Left lung (tissue), 10 donors: ENCODE data around the gene XCL2. TPM values are rescaled to one million over a fixed set of nuclear protein-coding genes. Genes with fewer than 3 reads are reported as not detected.
A peak's percentile ranks its signal among the peaks of the same experiment; 100 is the strongest.
"Not testable (repeated sequence)": the region's sequence is repeated elsewhere in the genome, so short reads cannot be mapped to it uniquely, and the experiment has no call there.

Source experiments
- ATAC-seq: fragments of 200-7000 bp; cut with Tn5 transposase; one replicate; pipeline ENCODE4 v1.9.1; 2020; ENCODE audit warnings: moderate library complexity
- DNase-seq, 4 donors: peaks; one replicate each; pipeline ENCODE4 v3.0.0-alpha.2; 2013 to 2020
- H3K27ac ChIP-seq, 2 donors: fragments of 200-600 bp; sonication (generic) in 1 of 2; one replicate each; pipeline versions ENCODE4 v1.5.0 to v1.8.0; 2020 to 2021
- H3K27me3 ChIP-seq, 2 donors: fragments of 200-600 bp; sonication (generic) in 1 of 2; one replicate each; pipeline versions ENCODE4 v1.5.0 to v1.8.0; 2020 to 2021
- H3K36me3 ChIP-seq, 2 donors: fragments of 200-600 bp; sonication (generic) in 1 of 2; one replicate each; pipeline versions ENCODE4 v1.5.0 to v1.8.0; 2020 to 2021
- H3K4me1 ChIP-seq, 2 donors: fragments of 200-600 bp; one replicate each; pipeline ENCODE4 v1.8.0; 2021
- H3K4me3 ChIP-seq, 2 donors: fragments of 200-600 bp; sonication (generic) in 1 of 2; one replicate each; pipeline versions ENCODE4 v1.5.0 to v1.8.0; 2020 to 2021; ENCODE audit warnings: mild to moderate bottlenecking in 1 of 2
- H3K9me3 ChIP-seq, 2 donors: fragments of 200-600 bp; sonication (generic) in 1 of 2; one replicate each; pipeline versions ENCODE4 v1.5.0 to v1.8.0; 2020 to 2021
- intact Hi-C, 2 donors: fragments of 100-400 bp; cut with DNase I; formaldehyde crosslinking; loops; one replicate each; pipeline versions ENCODE4 v1.11.2 to v1.14.2; 2022
- polyA plus RNA-seq, 6 donors: library from polyadenylated mRNA; unstranded; fragments of 120-200 nt; gene quantifications; one replicate each; pipeline ENCODE4 v1.2.1, GENCODE V29; 2013; ENCODE audit not compliant: insufficient read length in 6 of 6
- total RNA-seq, 2 donors: library from RNA; stranded (reverse); fragmentation: NEBNext Ultra II Directional; extraction: Animal tissue kit (Norgen Biotek cat#: 25700); gene quantifications; one replicate each; pipeline ENCODE4 v1.2.1, GENCODE V29; 2021
- TF ChIP-seq, protein P1 (sequence below), 2 donors: fragments of 200-600 bp; sonication (generic) in 1 of 2; IDR thresholded peaks; one replicate each; pipeline versions ENCODE4 v1.5.0 to v1.8.0; 2021; ENCODE audit warnings: antibody characterized with exemption in 2 of 2
- donor health status: DM: no; HTN: yes; CAD: no.
- donor health status: DM: no; HTN: no; CAD: no.

Gene XCL2
- total and polyA plus RNA-seq, 8 donors: 0.39 to 1.5 (median 0.89) TPM; not detected in 1

DNA sequence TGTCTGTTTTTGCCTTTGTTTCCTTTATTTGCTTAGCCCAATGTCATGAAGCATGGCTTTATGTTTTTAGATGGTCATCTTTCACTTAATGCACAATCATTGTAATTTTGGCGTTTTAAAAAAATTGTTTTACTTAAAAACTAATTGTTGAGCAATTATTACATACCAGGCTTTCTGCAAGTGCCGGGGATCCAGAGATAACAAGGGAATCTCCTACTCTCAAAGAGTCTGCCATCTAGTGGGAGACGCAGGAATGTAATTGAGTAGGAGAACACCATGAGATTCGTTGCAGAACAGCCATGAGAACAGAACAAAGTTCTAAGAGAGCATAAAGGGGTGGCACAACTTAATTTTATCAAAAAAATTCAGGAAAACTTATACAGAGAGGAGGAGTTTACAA is 30.4 kb upstream of the XCL2 start:
- not testable (repeated sequence) for H3K36me3 ChIP-seq, H3K9me3 ChIP-seq, H3K27ac ChIP-seq, H3K4me3 ChIP-seq, H3K27me3 ChIP-seq, H3K4me1 ChIP-seq
- DNase-seq (peak in 2 of 4 donors; percentile 1 to 6), ATAC-seq (peak; percentile 65)
- intact Hi-C loops: loop anchor here in 1 of 2 donors (10.0 kb wide), 1 partner anchor 229 kb away; no protein-coding TSS in a partner anchor
- TF ChIP-seq, protein P1, sequence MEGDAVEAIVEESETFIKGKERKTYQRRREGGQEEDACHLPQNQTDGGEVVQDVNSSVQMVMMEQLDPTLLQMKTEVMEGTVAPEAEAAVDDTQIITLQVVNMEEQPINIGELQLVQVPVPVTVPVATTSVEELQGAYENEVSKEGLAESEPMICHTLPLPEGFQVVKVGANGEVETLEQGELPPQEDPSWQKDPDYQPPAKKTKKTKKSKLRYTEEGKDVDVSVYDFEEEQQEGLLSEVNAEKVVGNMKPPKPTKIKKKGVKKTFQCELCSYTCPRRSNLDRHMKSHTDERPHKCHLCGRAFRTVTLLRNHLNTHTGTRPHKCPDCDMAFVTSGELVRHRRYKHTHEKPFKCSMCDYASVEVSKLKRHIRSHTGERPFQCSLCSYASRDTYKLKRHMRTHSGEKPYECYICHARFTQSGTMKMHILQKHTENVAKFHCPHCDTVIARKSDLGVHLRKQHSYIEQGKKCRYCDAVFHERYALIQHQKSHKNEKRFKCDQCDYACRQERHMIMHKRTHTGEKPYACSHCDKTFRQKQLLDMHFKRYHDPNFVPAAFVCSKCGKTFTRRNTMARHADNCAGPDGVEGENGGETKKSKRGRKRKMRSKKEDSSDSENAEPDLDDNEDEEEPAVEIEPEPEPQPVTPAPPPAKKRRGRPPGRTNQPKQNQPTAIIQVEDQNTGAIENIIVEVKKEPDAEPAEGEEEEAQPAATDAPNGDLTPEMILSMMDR (IDR thresholded peaks at IDR 0.05): peak in 1 of 2 donors; percentile 46

DNA sequence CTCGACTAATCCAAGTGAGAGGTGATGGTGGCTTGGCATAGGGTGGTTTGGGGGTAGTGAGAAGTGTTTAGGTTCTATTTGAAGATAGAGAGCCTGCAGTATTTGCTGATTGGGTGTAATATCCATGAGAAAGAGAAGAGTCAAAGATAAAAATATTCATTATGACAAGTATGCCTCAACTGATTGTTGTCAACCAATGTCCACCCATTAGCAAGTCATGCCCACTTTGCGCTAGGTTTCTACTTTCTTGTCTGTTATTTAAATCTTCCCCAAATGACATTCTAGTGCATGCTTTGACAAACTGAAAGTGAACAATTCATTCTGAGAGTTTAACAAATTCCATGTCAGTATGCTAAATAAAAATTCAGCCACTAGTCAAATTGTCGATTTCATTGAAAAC is 28.8 kb upstream of the XCL2 start:
- H3K36me3 ChIP-seq: no peaks in the 10 kb centered on the region
- intact Hi-C loops: loop anchor here in 1 of 2 donors (10.0 kb wide), 1 partner anchor 228 kb away; no protein-coding TSS in a partner anchor
- H3K27me3 ChIP-seq: no peaks in the 10 kb centered on the region
- H3K27ac ChIP-seq: no peak overlapping the region
- no peak for DNase-seq
- H3K4me3 ChIP-seq: no peak overlapping the region
- no peaks in the 10 kb centered on the region for H3K9me3 ChIP-seq
- no peak for ATAC-seq
- TF ChIP-seq, protein P1 (IDR thresholded peaks at IDR 0.05): no peak
- no peaks in the 10 kb centered on the region for H3K4me1 ChIP-seq

DNA sequence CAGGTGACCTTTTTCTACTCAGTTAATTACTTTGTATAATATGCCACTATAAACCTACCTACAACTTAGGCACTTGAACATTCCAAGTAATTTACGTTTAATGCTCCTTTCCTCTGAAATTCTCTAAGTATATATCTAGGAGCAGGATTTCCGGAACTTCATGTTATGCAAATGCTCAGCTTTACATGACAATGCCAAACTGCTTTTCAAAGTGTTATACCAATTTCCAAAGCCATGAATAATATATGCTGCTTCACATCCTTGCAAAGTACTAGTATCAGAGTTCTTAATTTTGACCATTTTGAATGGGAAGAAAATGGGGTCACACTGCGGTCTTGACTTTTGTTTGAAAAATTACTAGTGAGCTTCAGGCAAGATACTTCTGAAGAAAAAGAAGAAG is 26.9 kb upstream of the XCL2 start:
- intact Hi-C loops: loop anchor here in 1 of 2 donors (10.0 kb wide), 1 partner anchor 226 kb away; no protein-coding TSS in a partner anchor
- H3K27me3 ChIP-seq: no peaks in the 10 kb centered on the region
- no peaks in the 10 kb centered on the region for H3K9me3 ChIP-seq
- TF ChIP-seq, protein P1 (IDR thresholded peaks at IDR 0.05): no peak
- DNase-seq: no peak
- H3K4me1 ChIP-seq: no peaks in the 10 kb centered on the region
- H3K27ac ChIP-seq: no peak overlapping the region
- no peak overlapping the region for H3K4me3 ChIP-seq
- ATAC-seq: no peak
- no peaks in the 10 kb centered on the region for H3K36me3 ChIP-seq

DNA sequence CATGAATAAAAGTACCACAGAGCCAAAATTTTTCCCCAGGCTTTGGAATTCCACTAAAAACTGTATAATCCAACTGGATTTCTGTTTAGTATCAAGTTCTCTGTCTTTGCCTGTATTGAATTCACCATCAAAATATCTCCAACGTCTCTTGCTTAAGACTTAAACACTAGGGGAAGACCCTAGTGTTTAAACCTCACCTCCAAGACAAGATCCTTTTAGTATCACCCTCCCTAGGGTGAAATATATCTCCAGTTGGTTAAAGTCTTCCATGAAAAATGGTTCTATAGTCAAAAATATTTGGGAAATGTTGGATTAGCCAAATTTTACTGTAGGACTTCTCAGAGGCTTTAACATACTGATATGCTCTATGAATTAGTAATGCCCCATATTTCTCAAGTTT is 24.5 kb upstream of the XCL2 start:
- Histone ChIP-seq H3K27me3 (no peaks in the 10 kb centered on the region), H3K4me3 (no peak overlapping the region), H3K27ac (no peak overlapping the region), H3K9me3 (no peaks in the 10 kb centered on the region), H3K36me3 (no peaks in the 10 kb centered on the region), H3K4me1 (no peaks in the 10 kb centered on the region)
- no peak for DNase-seq
- intact Hi-C loops: no loop called here
- no peak for ATAC-seq
- TF ChIP-seq, protein P1 (IDR thresholded peaks at IDR 0.05): no peak

DNA sequence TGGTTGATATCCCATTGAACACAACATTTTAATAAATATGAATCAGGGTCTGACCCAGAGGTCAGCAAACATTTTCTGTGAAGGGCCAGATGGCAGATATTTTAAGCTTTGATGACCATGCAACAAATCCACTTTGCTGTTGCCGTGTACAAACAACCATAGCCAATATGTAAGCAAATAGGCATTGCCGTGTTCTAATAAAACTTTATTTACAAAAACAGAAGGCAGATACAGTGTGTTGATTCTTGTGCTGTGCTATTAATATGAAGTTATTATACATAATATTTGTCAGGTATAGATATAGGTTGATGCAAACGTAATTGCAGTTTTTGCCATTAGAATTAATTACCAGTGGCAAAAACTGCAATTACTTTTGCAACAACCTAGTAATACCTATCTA is 23.8 kb upstream of the XCL2 start:
- H3K27me3 ChIP-seq: no peaks in the 10 kb centered on the region
- intact Hi-C loops: no loop called here
- no peak overlapping the region for H3K4me3 ChIP-seq
- no peaks in the 10 kb centered on the region for H3K9me3 ChIP-seq
- DNase-seq (no peak), ATAC-seq (no peak)
- no peaks in the 10 kb centered on the region for H3K4me1 ChIP-seq
- TF ChIP-seq, protein P1 (IDR thresholded peaks at IDR 0.05): no peak
- no peaks in the 10 kb centered on the region for H3K36me3 ChIP-seq
- H3K27ac ChIP-seq: no peak overlapping the region
